CD4-positive, alpha-beta T cell treated with Interleukin-1 beta for 1 hour (primary cell): ENCODE measurements around the gene CD101.
"Not testable (repeated sequence)": the region's sequence is repeated elsewhere in the genome, so short reads cannot be mapped to it uniquely, and the experiment has no call there.

Experiments
- DNase-seq, 2 donors: peaks; one replicate each; pipeline ENCODE4 v3.0.0-alpha.2; 2020 to 2022

Gene CD101, protein sequence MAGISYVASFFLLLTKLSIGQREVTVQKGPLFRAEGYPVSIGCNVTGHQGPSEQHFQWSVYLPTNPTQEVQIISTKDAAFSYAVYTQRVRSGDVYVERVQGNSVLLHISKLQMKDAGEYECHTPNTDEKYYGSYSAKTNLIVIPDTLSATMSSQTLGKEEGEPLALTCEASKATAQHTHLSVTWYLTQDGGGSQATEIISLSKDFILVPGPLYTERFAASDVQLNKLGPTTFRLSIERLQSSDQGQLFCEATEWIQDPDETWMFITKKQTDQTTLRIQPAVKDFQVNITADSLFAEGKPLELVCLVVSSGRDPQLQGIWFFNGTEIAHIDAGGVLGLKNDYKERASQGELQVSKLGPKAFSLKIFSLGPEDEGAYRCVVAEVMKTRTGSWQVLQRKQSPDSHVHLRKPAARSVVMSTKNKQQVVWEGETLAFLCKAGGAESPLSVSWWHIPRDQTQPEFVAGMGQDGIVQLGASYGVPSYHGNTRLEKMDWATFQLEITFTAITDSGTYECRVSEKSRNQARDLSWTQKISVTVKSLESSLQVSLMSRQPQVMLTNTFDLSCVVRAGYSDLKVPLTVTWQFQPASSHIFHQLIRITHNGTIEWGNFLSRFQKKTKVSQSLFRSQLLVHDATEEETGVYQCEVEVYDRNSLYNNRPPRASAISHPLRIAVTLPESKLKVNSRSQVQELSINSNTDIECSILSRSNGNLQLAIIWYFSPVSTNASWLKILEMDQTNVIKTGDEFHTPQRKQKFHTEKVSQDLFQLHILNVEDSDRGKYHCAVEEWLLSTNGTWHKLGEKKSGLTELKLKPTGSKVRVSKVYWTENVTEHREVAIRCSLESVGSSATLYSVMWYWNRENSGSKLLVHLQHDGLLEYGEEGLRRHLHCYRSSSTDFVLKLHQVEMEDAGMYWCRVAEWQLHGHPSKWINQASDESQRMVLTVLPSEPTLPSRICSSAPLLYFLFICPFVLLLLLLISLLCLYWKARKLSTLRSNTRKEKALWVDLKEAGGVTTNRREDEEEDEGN

DNA sequence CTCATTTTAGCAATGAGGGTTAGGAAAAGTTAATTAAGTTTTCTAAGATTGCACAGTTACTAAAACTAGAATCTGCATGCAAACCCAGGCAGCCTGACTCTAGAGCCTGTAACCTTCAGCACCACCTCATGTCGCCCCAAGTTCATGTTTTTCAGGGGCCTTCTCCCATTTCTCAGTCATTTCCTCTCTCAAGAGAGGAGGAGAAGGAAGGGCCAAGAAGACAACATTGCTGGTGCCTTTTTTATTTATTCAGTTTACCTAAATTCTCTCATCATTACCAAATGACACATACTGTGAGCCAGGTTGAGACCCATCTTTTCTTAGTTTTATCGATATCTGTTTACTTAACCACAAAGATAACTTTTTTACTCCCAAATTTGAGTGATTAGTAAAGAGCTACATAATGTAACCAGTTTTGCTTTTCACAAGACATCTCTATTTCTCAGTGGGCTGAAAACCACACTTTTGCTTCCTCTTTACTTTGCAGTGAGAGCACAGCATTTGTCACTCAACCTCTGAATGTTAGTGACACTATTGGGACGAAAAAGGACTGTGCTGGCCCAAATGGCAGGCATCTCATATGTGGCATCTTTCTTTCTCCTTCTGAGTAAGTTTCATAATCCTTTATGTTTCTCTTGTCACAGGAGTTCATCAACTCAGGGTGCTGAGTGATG is at the start of gene CD101:
Gene CD101, plus strand, starts transcription at position 507 of the 674 bp plus-strand sequence. Its CDS starts 58 bp downstream, at position 565.
- no peak for DNase-seq

DNA sequence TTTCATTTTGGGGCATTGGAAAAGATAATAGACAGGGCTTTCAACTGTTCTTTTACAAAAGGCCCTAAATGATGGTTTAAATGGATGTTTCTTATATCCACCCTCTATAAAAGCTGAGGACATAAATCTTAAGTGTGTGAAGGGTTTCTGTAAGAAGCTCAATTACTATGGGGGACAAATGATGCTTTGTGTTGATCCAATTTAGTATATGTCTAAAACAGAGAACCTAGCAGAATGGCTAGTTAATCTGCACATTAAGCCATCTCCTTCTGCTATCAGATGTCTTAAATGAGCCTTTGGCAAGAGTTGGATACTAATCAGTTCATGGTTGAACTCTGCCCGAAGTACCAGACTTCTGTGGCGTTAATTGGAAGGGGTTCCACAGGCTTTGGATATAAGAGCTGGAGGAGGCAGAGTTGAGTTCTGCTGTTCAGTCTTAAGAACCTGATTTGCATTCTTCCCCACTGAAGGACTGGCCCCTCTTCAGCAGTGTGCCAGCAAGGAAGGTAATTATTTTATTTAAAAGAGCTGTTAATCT is 48.8 kb upstream of the CD101 start:
- DNase-seq = no peak

DNA sequence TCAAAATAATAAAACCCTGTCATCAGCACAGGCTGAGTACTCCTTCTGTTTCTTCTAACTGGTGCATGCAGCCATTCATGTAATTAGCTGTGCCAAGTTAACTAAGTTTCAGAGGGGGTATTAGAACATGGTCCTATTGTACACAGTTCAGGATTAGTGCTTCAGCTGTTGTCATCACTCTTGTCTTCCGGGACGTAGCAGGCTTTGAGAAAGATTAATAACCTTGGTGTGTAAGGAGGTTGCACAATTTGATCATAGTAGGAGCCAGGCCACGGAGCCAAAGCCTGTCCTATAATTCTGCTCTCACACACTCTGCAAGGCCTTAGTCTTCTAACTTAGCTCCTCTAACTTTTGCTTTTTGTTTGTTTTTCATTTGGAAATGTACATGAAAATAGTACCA is 47.1 kb upstream of the CD101 start:
- no peak for DNase-seq

DNA sequence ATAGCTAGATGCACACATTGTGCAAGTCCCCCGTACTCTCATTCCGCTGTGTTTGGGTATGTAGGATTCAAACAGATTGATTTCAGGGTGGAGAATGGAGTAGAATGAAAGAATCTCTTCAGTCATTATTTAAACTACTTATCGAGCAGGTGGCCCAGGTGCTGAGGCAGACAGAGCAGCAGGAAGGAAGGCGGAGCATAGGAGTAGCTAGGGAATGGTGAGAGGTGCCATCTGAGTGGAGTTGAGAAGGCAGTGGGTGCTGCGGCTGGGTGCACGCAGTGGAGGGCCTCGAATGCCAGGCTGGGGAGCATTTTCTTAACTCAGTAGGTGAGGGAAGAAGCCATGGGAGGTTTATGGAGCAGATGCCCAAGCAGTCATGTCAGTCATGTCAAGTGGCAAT is 45.2 kb upstream of the CD101 start:
- no peak for DNase-seq

DNA sequence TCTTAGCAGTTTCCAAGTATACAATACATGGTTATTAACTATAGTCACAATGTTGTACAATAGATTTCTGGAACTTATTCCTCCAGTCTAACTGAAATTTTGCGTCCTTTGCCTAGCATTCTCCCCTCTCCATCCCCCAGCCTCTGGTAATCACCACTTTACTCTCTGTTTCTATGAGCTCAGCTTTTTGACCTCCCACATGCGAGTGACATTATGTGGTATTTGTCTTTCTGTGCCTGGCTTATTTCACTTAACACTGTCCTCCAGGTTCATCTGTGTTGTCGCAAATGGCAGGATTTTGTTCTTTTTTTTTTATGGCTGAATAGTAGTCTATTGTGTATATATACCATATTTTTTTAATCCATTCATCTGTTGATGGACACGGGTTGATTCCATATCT is 43.9 kb upstream of the CD101 start:
- DNase-seq = no peak

DNA sequence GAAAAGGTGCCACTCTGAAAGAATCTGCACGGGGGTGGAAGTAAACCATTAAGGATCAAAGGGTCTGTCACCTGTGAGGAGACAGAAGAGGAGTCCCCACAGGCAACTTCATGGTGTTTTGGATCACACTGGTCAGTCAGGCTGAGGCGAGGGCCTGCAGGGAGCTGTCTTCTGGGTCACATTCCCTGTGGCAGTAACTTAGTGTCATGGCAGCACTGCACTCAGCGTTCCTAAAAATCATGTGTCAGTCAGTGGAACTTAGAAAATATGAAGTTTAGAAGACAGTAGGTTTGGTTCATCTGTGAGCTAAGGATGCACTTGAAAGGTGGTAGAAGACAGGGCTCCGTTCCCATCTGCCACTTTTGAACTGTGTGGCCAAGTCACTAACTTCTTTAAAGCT is 43.5 kb upstream of the CD101 start:
- DNase-seq = no peak

DNA sequence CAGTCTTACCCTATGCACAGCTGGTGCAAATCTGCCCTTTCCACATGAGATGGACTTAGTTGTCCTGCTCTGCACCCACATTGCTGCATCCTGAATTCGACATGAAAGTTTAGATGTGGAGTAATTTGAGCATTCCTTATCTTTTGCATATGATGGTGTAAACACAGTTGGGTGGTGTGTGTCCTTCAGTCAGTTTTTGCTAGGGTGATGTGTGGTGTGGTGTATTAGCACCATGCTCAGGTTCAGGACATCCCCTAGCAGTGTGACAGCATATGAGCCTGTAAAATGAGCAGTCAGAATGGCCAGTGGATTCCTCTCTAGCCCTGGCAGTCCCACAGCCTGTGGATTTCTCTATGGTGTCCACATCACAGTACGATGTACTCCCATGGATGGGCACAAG is 42.6 kb upstream of the CD101 start:
- no peak for DNase-seq

DNA sequence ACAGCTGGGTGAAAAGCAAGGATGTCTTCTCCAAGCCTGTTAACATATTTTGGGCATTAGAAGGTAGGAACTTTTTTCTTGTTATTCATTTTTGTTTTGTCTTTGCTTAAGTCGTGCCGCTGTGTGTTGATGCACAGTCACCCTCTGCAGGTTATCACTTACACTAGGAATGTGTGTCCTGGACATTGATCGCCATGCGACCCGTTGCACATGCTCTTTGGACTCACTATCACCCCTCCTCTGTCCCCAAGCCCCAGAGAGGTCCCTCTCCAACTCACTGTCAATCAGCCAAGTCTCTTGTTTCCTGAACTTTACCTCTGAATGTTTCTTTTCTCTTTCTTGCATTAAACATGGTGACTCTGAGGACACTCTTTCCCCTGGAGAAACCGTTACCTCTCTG is 40.0 kb upstream of the CD101 start:
- no peak for DNase-seq

DNA sequence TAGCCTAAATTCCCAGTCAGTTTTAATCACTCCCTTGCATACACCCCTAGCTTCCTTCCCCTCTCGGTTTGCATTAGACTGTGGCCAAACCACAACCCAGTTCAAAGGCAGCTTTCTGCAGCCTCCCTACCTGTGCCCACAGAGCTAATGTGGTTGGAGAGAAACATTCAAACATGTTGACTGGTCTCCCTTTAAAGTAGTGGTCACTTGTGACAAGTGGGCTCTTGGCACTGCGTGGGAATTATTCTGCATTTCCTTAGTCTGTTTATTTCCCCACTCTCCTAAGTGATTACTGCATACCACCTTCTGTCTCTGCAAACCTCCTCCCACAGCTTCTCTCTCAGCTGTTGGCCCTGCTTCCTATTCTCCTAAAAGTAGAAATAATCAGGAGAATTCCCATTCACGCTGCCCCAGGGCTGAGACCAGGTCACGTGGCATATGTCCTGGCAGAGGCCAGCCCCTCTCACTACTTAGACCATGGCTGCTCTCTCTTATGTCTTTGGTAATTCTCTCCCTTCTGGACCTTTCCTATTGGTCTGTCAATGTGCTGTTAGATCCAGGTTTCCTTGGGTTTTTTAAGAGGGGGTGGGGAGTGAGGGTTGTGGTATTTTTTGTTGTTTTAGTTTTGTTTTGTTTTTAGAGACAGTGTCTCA is 38.4 kb upstream of the CD101 start:
- peak in 1 of 2 donors; percentile 33 for DNase-seq

DNA sequence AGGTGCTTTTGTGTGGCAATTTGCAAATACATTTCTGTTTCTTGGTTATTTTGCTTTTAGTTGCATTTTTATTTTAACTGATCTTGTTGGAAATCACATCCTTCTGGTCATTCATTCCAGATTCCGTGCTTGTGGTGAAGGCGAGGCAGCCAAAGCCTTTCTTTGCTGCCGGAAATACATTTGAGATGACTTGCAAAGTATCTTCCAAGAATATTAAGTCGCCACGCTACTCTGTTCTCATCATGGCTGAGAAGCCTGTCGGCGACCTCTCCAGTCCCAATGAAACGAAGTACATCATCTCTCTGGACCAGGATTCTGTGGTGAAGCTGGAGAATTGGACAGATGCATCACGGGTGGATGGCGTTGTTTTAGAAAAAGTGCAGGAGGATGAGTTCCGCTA is 34.8 kb upstream of the CD101 start:
- no peak for DNase-seq

DNA sequence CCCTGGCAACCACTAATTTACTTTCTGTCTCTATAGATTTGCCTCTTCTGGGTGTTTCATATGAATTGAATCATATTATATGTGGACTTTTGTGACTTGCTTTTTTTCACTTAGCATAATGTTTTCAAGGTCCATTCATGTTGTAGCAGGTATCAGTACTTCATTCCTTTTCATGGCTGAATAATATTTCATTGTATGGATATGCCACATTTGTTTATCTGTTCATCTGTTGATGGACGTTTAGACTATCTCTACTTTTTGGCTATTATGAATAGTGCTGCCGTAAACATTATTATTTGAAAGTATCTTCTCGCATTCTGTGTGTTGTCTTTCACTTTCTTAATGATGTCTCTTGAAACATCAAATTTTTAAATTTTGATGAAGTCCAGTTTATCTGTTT is 32.8 kb upstream of the CD101 start:
- no peak for DNase-seq

DNA sequence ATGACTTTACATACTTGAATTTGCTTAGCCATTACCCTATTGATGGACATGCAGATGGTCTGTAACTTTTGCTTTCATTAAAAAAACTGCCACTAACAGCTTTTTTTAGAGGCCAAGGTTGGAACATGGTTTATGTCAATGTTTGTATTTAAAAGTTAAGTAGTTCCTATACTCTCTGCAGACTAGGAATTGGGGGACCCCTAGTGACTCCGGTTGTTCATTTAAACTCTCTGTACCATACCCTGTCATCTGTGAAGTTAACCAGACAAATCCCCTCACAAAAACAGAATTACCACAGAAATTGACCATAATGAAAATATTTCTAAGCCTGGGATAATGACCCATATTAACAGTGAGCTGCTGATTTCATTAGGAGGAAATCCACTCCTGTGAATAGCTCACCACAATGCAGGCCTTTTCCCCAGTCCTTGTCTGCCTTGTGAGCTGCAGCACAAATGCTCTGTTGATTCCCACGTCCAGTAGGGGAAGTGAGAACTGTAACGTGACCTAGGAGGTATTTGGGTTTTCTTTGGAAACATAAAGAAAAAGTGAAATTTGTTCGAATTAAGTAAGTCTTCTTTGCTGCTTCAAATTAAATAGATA is 30.2 kb upstream of the CD101 start:
- DNase-seq = no peak

DNA sequence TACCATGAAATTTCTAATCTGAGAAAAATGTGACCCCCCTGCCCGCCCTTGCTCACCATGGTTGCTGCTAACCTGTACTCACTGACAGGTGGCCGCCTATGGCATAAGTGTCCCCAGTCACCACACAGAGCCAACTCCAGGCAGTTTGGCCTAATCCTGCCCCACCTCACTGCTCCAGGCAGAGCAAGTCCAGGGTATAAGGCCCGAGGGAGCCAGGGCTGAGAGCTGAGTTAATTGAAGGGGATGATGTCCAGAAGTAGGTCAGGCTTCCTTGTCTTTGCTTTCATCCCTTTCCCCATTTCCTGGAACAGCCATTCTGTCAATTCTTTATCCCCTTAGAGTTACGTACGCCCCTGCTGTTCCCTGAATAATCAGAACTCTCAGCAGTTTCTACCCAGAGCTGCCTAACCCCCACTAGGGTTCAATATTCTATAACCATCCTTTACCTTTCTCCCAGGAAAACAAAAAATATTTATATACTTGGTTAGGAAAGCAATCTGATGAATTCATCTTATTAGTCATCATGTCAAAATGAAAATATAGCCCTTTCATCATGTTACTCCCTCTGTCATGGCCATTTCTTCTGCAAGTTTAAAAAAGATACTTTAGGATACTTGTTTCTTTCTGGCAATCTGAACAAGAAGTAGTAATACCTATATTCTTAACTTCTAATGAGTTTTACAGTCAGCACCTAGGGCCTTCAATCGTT is 29.4 kb upstream of the CD101 start:
- DNase-seq = no peak

DNA sequence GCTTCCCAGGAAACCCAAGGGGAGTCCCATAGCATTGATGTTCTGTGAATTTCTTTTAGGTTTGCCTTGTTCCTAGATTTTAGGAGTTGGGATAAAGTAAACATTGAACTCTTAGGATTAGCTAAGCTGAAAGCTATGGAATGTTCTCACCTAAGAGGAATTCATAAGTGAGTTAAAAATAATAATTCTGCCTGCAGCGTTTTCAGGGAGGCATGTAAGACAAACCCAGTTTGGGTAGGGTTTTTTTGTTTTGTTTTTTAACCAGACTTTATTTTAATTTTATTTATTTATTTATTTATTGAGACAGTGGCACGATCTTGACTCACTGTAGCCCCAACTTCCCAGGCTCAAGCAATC is 28.9 kb upstream of the CD101 start:
- no peak for DNase-seq

DNA sequence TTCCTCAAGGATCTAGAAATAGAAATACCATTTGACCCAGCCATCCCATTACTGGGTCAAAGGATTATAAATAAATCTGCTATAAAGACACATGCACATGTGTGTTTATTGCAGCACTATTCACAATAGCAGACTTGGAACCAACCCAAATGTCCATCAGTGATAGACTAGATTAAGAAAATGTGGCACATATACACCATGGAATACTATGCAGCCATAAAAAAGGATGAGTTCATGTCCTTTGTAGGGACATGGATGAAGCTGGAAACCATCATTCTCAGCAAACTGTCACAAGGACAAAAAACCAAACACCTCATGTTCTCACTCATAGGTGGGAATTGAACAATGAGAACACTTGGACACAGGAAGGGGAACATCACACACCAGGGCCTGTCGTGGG is 21.3 kb upstream of the CD101 start:
- not testable (repeated sequence) for DNase-seq

DNA sequence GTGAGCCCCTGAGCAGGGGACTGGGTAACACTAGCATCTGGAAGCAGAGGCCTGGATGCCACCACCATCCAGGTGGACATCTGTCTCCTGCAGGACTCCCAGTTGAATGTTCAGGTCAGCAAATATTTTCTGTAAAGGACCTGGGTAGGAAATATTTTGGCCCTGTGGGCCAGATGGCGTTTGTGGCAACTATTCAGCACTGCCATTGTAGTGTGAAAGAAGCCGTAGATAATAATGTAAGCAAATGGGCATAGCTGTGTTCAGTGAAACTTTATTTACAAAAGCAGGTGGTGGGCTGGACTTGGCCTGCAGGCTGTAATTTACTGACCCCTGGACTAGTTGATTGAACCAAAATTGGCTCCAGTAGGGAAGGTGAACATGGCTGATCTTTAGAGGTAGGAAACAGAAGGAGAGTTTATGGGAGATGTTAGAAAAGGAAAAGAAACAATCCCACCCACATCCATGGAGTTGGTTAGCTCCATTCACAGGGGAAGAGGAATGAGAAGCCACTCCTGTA is 20.0 kb upstream of the CD101 start:
- no peak for DNase-seq

DNA sequence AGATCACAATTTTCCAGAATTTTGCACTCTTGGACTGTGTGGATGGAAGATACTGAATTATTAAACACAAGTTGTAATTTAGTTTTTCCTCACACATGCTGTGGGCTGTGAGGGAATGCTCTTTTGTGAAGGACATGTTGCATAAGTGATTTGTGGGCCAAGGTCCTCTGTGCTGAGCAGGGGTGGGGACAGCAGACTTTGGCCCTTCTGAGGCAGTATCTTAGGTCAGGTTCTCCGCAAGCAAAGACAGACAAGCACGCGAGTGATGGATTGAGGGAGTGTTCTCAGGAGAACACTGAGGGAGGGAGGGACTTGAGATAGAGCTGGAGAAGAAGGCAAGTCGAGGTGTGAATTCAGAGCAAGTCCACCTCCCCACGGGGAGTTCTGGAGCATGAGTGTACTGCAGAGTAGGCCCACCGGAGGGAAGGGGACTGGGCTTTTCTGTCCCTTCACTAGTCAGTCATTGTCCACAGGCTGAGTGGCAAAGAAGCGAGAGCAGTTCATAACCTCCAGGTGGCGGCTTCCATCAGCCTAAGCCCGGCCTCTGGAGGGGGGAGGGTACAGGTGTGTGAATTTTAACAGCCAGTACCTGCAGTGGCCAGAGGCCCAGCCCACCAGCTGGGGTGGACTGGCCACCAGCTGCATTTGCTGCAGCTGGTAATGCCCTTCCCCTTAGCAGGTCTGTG is 19.1 kb upstream of the CD101 start:
- DNase-seq = no peak

DNA sequence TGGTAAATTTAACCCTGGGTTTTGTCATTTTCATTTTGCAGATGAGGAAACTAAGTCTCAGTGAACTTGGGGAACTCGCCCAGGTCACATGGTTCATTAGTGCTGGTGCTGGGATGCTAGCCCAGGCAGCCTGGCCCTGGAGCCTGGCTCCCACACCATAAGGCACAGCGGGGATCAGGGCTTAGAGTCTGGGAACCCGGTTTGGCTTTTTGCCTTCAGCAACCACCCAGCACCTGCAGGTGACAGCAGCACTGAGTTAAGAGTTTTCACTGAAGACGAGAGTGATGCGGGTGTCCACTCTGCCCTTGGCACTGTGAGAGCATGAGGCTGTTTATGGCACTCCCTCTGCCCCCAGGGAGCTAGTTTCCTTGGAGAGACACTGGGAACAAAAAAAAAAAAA is 18.4 kb upstream of the CD101 start:
- DNase-seq = no peak

DNA sequence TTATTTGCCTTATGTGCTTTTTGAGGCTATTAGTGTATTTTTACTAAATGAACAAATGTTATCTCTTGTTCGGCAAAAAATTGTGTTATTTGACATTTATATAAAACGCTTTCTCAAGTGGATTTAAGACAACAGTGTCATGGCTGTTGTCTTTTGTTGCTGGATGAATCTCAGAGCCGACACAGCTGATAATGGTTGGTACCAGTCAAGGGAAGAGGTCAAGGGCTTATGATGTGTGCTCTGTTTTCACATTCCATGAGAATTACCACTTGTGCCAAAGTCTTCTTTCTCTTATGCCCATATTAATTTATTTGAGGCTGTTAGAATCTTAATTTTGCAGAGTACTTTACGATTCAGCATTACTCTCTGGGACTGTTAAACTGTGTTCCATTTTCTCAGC is 17.9 kb upstream of the CD101 start:
- no peak for DNase-seq

DNA sequence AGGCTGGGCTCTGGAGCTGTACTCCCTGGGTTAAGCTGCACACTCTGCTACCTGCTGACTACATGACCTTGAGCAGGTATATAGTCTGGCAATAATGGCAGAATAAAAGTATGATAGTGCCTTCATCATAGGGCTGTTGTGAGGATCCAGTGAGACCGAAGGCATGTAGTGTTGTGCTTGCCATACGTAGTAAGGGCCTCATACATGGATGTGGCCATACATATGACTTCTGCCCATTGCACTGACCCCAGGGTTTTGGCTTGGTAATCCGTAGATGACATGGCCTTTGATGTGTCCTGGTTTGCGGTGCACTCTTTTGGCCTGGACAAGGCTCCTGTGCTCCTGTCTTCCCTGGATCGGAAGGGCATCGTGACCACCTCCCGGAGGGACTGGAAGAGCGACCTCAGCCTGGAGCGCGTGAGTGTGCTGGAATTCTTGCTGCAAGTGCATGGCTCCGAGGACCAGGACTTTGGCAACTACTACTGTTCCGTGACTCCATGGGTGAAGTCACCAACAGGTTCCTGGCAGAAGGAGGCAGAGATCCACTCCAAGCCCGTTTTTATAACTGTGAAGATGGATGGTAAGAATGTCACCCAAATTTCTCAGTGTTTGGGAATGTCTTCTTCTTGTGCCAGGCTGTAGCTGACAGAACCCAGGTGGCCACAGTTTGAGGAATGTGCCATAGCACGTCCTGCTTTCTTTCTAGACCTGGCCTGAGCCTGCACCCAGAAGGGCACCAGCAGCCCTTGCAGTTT is 17.0 kb upstream of the CD101 start:
- DNase-seq = no peak
